GM12875 (cell line): ENCODE measurements around the gene ZNF408.

Experiments used
- H3K4me3 ChIP-seq: one replicate; pipeline ENCODE4 v1.5.1; 2011; ENCODE audit warnings: low read depth, low read length, control low read depth
- TF ChIP-seq, protein P1 (sequence below): IDR thresholded peaks from 2 replicates; pipeline ENCODE4 v1.5.1; 2011; ENCODE audit warnings: low read depth, mild to moderate bottlenecking, control low read depth, inconsistent platforms, low read length, moderate library complexity, borderline replicate concordance; ENCODE audit not compliant: insufficient read depth

ZNF408 gene

DNA sequence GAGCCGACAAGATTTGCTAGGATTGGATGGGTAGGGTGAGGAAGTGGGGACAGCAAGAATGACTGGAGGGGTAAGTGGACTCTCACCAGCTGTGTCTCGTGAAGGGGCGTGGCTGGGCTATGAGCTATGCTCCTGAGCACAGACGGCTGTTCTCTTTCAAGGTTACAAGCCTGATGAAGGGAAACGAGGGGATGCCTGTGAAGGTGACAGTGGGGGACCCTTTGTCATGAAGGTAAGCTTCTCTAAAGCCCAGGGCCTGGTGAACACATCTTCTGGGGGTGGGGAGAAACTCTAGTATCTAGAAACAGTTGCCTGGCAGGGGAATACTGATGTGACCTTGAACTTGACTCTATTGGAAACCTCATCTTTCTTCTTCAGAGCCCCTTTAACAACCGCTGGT lies 38.1 kb downstream of the ZNF408 start:
- TF ChIP-seq, protein P1, sequence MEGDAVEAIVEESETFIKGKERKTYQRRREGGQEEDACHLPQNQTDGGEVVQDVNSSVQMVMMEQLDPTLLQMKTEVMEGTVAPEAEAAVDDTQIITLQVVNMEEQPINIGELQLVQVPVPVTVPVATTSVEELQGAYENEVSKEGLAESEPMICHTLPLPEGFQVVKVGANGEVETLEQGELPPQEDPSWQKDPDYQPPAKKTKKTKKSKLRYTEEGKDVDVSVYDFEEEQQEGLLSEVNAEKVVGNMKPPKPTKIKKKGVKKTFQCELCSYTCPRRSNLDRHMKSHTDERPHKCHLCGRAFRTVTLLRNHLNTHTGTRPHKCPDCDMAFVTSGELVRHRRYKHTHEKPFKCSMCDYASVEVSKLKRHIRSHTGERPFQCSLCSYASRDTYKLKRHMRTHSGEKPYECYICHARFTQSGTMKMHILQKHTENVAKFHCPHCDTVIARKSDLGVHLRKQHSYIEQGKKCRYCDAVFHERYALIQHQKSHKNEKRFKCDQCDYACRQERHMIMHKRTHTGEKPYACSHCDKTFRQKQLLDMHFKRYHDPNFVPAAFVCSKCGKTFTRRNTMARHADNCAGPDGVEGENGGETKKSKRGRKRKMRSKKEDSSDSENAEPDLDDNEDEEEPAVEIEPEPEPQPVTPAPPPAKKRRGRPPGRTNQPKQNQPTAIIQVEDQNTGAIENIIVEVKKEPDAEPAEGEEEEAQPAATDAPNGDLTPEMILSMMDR, result no peak
- H3K4me3 ChIP-seq, result no peak overlapping the region

DNA sequence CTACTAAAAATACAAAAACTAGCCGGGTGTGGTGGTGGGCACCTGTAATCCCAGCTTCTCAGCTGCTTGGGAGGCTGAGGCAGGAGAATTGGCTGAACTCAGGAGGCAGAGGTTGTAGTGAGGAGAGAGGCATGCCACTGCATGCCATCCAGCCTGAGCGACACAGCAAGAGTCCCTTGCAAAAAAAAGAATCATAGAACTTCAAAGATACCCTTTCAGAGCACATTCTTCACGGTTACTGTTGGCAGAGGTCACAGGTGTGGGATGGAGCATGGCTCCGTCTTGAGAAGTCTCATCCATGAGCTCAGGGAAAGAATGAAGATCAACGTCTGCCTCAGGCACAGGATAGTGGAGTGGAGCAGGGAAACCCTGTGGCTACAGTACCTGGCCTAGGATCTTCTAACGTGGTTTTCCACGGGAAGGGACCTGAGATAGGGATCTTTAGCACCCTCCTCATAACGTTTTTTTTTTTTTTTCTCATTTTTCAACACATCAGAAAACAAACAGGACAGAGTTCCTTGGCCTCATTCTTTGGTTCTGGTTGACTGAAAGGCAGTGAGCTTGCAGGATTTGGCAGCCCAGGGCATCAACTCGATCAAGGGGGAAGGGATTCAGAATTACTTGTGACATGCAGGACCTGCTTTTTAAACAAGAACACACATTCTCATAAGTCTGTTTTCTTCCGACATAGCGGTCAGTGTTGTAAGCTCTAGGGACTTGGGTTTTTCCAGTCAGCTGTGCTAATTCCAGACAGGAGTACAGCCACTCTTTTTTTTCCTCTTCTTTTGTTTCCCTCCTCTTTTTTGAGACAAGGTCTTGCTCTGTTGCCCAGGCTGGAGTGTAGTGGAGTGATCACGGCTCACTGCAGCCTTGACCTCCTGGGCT lies 41.0 kb downstream of the ZNF408 start:
- TF ChIP-seq, protein P1, result no peak
- H3K4me3 ChIP-seq, result no peak overlapping the region

DNA sequence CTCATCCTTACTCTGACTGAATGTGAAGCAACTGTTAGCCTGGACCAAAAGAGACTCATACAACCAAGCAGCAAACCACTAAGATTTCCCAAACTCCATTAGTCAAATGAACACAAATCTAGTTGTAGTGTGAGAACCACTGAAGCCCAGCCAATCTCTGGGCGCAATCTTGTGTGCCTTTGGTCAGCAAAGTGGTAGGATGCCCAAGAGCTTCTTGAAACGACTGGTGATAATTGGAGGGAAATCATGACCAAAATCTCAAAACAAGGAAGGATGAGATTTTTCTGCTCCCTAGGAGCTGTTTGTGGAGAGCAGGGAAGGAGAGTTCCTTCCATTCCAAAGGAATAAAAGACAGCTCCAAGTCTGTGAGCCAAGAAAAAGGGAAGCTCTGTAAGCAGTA lies 42.2 kb downstream of the ZNF408 start:
- TF ChIP-seq, protein P1, result no peak

DNA sequence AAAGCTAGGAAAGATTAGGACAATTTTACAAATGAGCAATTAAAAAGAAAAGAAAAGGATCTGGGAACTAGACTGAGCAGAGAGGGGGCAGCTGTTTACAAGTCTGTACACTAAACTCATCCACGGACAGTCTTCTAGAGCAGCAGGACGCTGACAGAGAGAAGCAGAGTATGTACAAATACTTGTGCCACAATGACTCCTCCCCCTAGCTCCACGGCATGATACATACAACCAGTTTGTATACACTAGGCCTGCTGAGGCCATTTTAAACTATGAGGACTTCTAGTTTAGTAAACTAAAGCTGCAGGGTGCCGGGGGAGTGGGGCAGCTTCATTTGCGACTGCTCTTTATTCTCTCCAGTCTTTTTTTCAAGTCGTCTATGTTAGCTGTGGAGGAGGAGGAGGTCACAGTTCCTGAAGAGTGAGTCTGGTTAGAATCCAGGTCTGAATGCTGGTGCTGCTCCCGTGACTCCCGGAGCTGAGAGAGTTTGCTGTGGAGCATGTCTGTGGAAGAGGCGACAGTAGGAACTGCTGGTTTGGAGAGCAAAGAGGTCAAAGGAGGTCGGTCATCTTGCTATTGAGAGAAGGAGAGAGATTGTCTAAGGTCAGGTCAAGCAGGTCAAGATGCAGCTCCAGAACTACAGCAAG lies 43.0 kb downstream of the ZNF408 start:
- TF ChIP-seq, protein P1, result no peak
- no peak overlapping the region for H3K4me3 ChIP-seq

More for the DNA sequence above, 42.2 kb downstream of the ZNF408 start:
- H3K4me3 ChIP-seq, result no peak overlapping the region

DNA sequence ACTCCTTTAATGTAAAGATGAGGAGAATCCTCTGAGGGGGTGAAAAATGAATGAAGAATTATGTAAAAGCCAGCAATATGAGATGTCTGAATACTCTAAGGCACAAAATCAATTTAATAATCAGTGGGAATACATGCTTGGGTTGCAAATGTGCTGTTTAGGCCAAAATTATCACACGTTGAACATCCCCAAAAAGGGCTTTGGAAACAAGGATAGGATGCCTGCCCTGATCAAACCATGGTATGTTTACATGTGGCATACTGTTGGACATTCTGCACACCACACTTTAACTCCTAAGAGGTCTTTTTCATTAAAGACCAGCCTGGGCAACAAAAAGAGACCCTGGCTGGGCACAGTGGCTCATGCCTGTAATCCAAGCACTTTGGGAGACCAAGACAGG lies 44.5 kb downstream of the ZNF408 start:
- H3K4me3 ChIP-seq, result no peak overlapping the region
- TF ChIP-seq, protein P1, result no peak

DNA sequence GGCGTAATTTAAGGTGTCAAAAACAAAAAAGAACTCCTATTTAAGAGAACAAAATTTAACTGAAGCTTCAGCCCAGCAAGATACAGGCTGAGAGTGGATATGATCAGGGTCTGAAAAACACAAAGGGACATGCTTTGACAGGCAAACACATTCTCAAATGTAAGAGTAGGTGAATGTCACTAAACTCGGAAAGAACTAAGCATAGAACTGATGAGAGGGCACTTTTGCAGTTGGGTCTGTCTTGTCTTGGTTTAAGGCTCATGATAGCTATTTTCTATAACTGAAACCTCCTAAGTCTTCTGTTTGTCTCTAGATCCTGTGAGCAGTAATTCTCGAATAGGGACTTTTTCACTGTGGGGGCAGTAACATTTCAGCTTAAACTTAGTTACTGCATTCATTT lies 45.2 kb downstream of the ZNF408 start:
- TF ChIP-seq, protein P1, result no peak
- H3K4me3 ChIP-seq, result no peak overlapping the region
